Parathyroid adenoma (tissue), 2 donors: Measurements from ENCODE around the gene TMEM132C.
A peak's percentile ranks its signal among the peaks of the same experiment; 100 is the strongest.

ENCODE experiments used
- H2AFZ ChIP-seq: fragments of 300-600 bp; sonication (generic); one replicate; pipeline ENCODE4 v1.7.0; 2017; ENCODE audit warnings: antibody characterized with exemption, mild to moderate bottlenecking
- H3K27ac ChIP-seq: fragments of 300-600 bp; sonication (generic); one replicate; pipeline ENCODE4 v1.7.0; 2017
- H3K27me3 ChIP-seq: fragments of 300-600 bp; sonication (generic); one replicate; pipeline ENCODE4 v1.7.0; 2017; ENCODE audit warnings: low read length; ENCODE audit not compliant: control insufficient read depth, insufficient read depth
- H3K36me3 ChIP-seq: fragments of 300-600 bp; sonication (generic); one replicate; pipeline ENCODE4 v1.7.0; 2017; ENCODE audit warnings: low read length; ENCODE audit not compliant: control insufficient read depth, insufficient read depth
- H3K4me1 ChIP-seq: fragments of 300-600 bp; sonication (generic); one replicate; pipeline ENCODE4 v1.7.0; 2017; ENCODE audit warnings: control low read depth
- H3K4me2 ChIP-seq: fragments of 300-600 bp; sonication (generic); one replicate; pipeline ENCODE4 v1.7.0; 2017; ENCODE audit warnings: low read length
- H3K4me3 ChIP-seq: fragments of 300-600 bp; sonication (generic); one replicate; pipeline ENCODE4 v1.7.0; 2017; ENCODE audit warnings: low read depth, low read length
- H3K79me2 ChIP-seq: fragments of 300-600 bp; sonication (generic); one replicate; pipeline ENCODE4 v1.7.0; 2017; ENCODE audit warnings: control low read depth
- H3K9ac ChIP-seq: fragments of 300-600 bp; sonication (generic); one replicate; pipeline ENCODE4 v1.7.0; 2017; ENCODE audit warnings: mild to moderate bottlenecking
- H3K9me3 ChIP-seq: fragments of 300-600 bp; sonication (generic); one replicate; pipeline ENCODE4 v1.7.0; 2017; ENCODE audit warnings: low read length; ENCODE audit not compliant: control insufficient read depth
- TF ChIP-seq, protein P1 (sequence below): fragments of 300-600 bp; sonication (generic); IDR thresholded peaks from one replicate; pipeline ENCODE4 v1.7.0; 2017; ENCODE audit warnings: antibody characterized with exemption, mild to moderate bottlenecking
- donor health status: primary hyperparathyroidism.

Gene TMEM132C

DNA sequence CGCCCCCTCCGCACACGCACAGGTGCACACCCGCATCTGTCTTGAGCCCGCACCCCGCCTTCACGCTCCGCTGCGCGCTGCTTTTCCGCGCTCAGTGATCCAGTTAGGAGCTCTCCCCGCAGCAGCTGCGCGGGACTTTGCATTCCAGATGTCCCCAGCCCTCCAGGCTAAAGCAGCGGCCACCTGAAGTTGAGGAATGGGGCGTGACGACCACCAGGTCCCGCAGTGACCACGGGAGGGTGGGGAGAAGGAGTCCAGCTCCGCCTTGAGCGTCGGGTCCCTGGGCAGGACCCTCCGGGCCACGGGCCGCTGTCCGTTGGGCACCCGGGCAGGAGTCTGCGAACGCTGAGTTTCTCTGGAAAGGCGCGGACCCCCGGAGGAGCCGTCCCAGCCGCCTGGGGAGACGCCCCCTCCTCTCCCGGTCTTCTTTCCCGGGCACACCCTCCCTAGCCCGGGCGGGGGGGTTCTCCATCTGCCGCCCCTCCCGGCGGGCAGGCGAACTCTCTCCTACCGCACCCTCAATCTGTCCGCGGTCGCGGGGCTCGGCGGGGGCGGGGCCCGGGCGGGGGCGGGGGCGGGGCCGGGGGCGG lies 334 bp upstream of the TMEM132C start:
- TF ChIP-seq, protein P1, sequence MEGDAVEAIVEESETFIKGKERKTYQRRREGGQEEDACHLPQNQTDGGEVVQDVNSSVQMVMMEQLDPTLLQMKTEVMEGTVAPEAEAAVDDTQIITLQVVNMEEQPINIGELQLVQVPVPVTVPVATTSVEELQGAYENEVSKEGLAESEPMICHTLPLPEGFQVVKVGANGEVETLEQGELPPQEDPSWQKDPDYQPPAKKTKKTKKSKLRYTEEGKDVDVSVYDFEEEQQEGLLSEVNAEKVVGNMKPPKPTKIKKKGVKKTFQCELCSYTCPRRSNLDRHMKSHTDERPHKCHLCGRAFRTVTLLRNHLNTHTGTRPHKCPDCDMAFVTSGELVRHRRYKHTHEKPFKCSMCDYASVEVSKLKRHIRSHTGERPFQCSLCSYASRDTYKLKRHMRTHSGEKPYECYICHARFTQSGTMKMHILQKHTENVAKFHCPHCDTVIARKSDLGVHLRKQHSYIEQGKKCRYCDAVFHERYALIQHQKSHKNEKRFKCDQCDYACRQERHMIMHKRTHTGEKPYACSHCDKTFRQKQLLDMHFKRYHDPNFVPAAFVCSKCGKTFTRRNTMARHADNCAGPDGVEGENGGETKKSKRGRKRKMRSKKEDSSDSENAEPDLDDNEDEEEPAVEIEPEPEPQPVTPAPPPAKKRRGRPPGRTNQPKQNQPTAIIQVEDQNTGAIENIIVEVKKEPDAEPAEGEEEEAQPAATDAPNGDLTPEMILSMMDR = no peak
- no peak overlapping the region for H3K4me3 ChIP-seq

DNA sequence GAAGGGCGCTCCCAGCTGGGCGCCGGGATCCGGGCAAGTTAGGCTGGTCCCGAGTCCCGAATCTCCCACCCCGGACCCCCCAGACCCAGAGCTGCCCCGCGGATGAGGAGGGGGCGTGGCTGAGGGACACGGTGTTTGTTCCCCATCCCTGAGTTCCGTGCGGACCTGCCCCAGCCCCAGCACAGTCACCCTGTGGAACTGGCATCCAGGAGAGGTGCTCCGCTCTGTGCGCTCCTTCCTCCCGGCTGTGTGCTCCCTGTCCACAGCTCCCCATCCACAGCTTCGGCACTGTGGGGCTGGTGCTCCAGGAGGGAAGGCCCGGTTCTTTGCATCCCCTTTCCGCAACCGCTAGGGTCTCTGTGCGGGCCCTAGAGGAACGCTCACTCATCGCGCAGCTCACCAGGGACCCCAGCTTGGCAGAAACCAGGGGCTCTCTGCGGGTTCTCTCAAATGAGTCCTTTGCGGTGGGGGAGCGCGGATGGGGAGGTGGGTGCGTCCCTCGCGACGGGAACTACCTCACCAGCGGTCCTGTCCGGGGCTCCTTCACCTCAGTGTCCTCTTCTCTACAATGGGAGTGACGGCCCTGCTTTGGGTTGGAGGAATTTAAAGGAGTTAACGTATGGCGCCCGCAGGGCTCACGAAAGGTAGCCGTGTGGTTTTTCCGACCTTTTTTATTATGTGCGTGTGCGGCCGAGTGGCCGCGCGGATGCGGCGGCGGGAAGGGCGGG lies 845 bp downstream of the TMEM132C start:
- Histone ChIP-seq H3K36me3 (no peaks in the 10 kb centered on the region), H3K4me1 (no peaks in the 10 kb centered on the region), H2AFZ (no peak overlapping the region), H3K27ac (no peak overlapping the region), H3K27me3 (peaks cover 4% of the 10 kb centered on the region), H3K4me2 (peak overlapping the region; percentile 30), H3K79me2 (no peaks in the 10 kb centered on the region), H3K9ac (no peak overlapping the region), H3K4me3 (no peak overlapping the region), H3K9me3 (no peaks in the 10 kb centered on the region)
- TF ChIP-seq, protein P1 = no peak

More for the DNA sequence above, 334 bp upstream of the TMEM132C start:
- H3K36me3 ChIP-seq = no peaks in the 10 kb centered on the region
- H2AFZ ChIP-seq = peak overlapping the region; percentile 29
- H3K27me3 ChIP-seq = peaks cover 4% of the 10 kb centered on the region
- H3K9ac ChIP-seq = no peak overlapping the region
- no peaks in the 10 kb centered on the region for H3K79me2 ChIP-seq
- no peak overlapping the region for H3K27ac ChIP-seq
- no peaks in the 10 kb centered on the region for H3K4me1 ChIP-seq
- peak overlapping the region; percentile 0 for H3K4me2 ChIP-seq
- H3K9me3 ChIP-seq = no peaks in the 10 kb centered on the region

DNA sequence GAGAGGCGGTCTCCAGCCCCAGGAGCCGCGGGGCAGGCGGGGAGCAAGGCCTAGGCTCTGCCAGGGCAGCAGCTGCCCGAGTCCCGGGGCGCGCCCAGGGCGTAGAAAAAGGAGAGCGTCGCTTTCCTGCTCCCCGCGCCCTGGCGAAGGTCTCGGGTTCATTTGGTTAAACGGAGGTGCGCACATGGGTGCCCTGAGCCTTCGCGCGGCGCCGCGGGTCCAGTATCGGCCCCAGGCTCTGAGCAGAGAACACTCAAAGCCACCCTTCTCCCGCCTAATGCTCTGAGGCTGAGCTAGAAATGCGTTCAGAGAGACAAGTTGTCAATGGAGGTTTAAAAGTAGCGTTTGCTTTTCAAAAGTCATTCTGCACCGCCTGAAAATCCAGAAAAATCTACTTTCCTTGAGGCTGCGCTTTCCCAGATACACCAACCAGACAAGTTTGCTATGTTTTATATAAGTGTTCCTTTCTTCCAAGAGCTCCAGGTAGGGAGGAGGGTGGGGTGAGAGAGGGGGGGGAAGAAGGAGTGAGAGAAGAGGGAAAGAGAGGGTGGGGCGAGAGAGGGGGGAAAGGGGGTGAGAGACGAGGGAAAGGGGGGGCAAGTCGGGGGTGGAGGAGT lies 1.5 kb downstream of the TMEM132C start:
- peaks cover 4% of the 10 kb centered on the region for H3K27me3 ChIP-seq
- no peaks in the 10 kb centered on the region for H3K4me1 ChIP-seq
- no peak overlapping the region for H3K9ac ChIP-seq

DNA sequence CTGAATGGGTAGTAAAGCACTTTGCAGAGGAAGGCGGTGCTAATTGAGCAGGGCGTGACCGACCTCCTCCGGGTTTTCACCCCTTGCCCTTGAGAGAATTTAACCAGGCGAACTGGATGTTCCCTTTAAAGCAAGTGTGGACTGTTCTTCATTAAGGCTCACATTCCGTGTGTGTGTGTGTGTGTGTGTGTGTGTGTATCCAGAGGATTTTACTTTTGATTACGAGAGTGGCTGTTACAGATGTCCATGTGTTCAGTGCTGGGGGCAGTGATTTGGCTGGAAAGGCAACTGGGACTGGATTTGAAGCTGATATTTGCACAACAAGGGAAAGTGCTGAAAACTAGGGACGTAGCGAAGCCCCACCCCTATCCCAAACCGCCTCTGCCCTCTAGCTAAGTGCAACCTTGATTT lies 2.2 kb downstream of the TMEM132C start:
- Histone ChIP-seq H2AFZ (no peak overlapping the region), H3K4me2 (peak overlapping the region; percentile 18), H3K36me3 (no peaks in the 10 kb centered on the region), H3K9ac (no peak overlapping the region), H3K27me3 (peaks cover 4% of the 10 kb centered on the region), H3K79me2 (no peaks in the 10 kb centered on the region), H3K27ac (no peak overlapping the region), H3K4me1 (no peaks in the 10 kb centered on the region), H3K9me3 (no peaks in the 10 kb centered on the region), H3K4me3 (no peak overlapping the region)
- TF ChIP-seq, protein P1 = no peak

More for the DNA sequence above, 1.5 kb downstream of the TMEM132C start:
- TF ChIP-seq, protein P1 = no peak
- H3K4me2 ChIP-seq = peak overlapping the region; percentile 11
- no peak overlapping the region for H3K4me3 ChIP-seq
- no peaks in the 10 kb centered on the region for H3K9me3 ChIP-seq
- no peak overlapping the region for H3K27ac ChIP-seq
- H2AFZ ChIP-seq = peak overlapping the region; percentile 54
- no peaks in the 10 kb centered on the region for H3K36me3 ChIP-seq
- no peaks in the 10 kb centered on the region for H3K79me2 ChIP-seq
